T-cell (primary cell): ENCODE data around the gene RAB10. TPM values are rescaled to one million over a fixed set of nuclear protein-coding genes. Genes with fewer than 3 reads are reported as not detected.
"Not testable (repeated sequence)": the region's sequence is repeated elsewhere in the genome, so short reads cannot be mapped to it uniquely, and the experiment has no call there.

Source experiments
- ATAC-seq, 4 experiments: fragments of 200-7000 bp in 3 of 4; fragments of 150-1000 bp in 1 of 4; cut with Tn5 transposase; replicated peaks in 1 of 4; 1 replicate in 3 of 4; 2 replicates in 1 of 4; pipeline ENCODE4 v1.10.0; 2021; ENCODE audit warnings: moderate library complexity in 3 of 4, mild to moderate bottlenecking in 2 of 4, moderate number of reproducible peaks in 1 of 4
- CTCF ChIA-PET, 2 donors: fragments of 300-600 bp; sonication (Branson Sonifier 250); formaldehyde crosslinking; loops; one replicate each; lab custom pipeline; 2022; ENCODE audit warnings: antibody characterized with exemption in 2 of 2; lab: Charles Lee
- POLR2A ChIA-PET, 2 donors: fragments of 300-600 bp; sonication (Branson Sonifier 250); formaldehyde crosslinking; loops; one replicate each; lab custom pipeline; 2022; ENCODE audit warnings: antibody characterized with exemption in 2 of 2; lab: Charles Lee
- DNase-seq, 35 experiments: peaks; one replicate each; pipeline versions ENCODE4 v3.0.0 to v3.0.0-alpha.2; 2013 to 2023
- H3K27ac ChIP-seq: one replicate; pipeline ENCODE4 v1.5.1; 2013; ENCODE audit warnings: low read length
- H3K27me3 ChIP-seq, 2 experiments: replicated peaks in 1 of 2; 1 replicate in 1 of 2; 2 replicates in 1 of 2; pipeline versions ENCODE4 v1.6.1 to v1.7.0; 2013; ENCODE audit warnings: low read length in 1 of 2, mixed read lengths in 1 of 2; ENCODE audit not compliant: control insufficient read depth in 2 of 2, insufficient read depth in 2 of 2; ENCODE audit errors: extremely low read depth in 1 of 2
- H3K36me3 ChIP-seq, 2 donors: 1 replicate in 1 of 2; 2 replicates in 1 of 2; pipeline versions ENCODE4 v1.6.1 to v1.7.0; 2013; ENCODE audit warnings: low read length in 1 of 2; ENCODE audit not compliant: control insufficient read depth in 2 of 2, insufficient read depth in 1 of 2; ENCODE audit errors: extremely low read depth in 1 of 2
- H3K4me1 ChIP-seq, 2 experiments: 1 replicate in 1 of 2; 2 replicates in 1 of 2; pipeline versions ENCODE4 v1.6.1 to v1.7.0; 2013; ENCODE audit warnings: low read length in 2 of 2, mixed read lengths in 1 of 2; ENCODE audit not compliant: insufficient read depth in 2 of 2, control insufficient read depth in 1 of 2; ENCODE audit errors: extremely low read depth in 1 of 2
- H3K4me3 ChIP-seq, 2 donors: 1 replicate in 1 of 2; 2 replicates in 1 of 2; pipeline versions ENCODE4 v1.5.1 to v1.7.0; 2013; ENCODE audit warnings: mild to moderate bottlenecking in 2 of 2, low read length in 1 of 2, moderate library complexity in 1 of 2; ENCODE audit not compliant: control insufficient read depth in 1 of 2; ENCODE audit errors: extremely low read depth in 1 of 2
- H3K9me3 ChIP-seq: 2 replicates; pipeline ENCODE4 v1.7.0; 2013
- H3K27ac Mint-ChIP-seq, 2 donors: one replicate each; pipeline ENCODE4 v1.8.0; 2020 to 2021; ENCODE audit warnings: mild to moderate bottlenecking in 2 of 2, mixed read lengths in 2 of 2
- H3K27me3 Mint-ChIP-seq, 2 donors: one replicate each; pipeline ENCODE4 v1.8.0; 2021 to 2022; ENCODE audit warnings: mixed read lengths in 2 of 2
- H3K36me3 Mint-ChIP-seq: one replicate; pipeline ENCODE4 v1.8.0; 2021; ENCODE audit warnings: mixed read lengths
- H3K4me1 Mint-ChIP-seq, 3 donors: one replicate each; pipeline ENCODE4 v1.8.0; 2020 to 2022; ENCODE audit warnings: mixed read lengths in 3 of 3, mild to moderate bottlenecking in 1 of 3
- H3K4me3 Mint-ChIP-seq, 3 donors: one replicate each; pipeline ENCODE4 v1.8.0; 2020 to 2022; ENCODE audit warnings: mild to moderate bottlenecking in 3 of 3, mixed read lengths in 3 of 3, moderate library complexity in 3 of 3
- H3K9me3 Mint-ChIP-seq, 3 donors: one replicate each; pipeline ENCODE4 v1.8.0; 2020 to 2022; ENCODE audit warnings: mixed read lengths in 3 of 3
- WGBS: methylation state at CpG from one replicate; pipeline ENCODE4 v1.1.5; 2013; ENCODE audit warnings: missing lambda C conversion rate; ENCODE audit not compliant: insufficient coverage; 5-methylcytosine and 5-hydroxymethylcytosine counted together
- total RNA-seq, 35 experiments: library from RNA in 6 of 35; stranded (reverse) in 6 of 35; fragments of 120-200 nt in 1 of 35; gene quantifications; one replicate each; pipeline versions ENCODE4 v1.2.1 to v1.2.4 and lab custom pipeline; 2013 to 2026

RAB10 gene
- total RNA-seq, 5 donors from 2014 or later (not counting 1 experiment from before 2014, with no cell fraction given): 35.0 to 78.7 (median 71.2) TPM

DNA sequence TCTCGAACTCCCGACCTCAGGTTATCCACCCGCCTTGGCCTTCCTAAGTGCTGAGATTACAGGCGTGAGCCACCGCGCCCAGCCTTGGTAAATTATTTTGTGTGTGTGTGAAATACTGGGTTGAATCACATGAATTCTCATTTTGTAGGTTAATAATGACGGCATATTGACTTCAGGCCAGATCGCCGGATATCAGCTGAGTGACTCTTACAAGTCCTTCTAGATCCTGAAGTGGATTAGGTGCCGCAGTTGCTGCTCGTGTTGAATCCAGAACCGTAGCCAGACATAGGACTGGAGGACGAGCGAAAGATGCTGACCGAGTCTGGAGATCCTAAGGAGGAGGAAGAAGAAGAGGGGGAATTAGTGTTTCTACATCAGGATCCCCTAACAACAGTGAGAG, 39.4 kb upstream of the RAB10 start:
- no peaks in the 10 kb centered on the region for H3K27me3 ChIP-seq
- H3K4me3 ChIP-seq: no peak overlapping the region
- no peak overlapping the region for H3K4me3 Mint-ChIP-seq
- DNase-seq (no peak), ATAC-seq (no peak)
- H3K36me3 ChIP-seq: no peaks in the 10 kb centered on the region
- peaks cover 7 to 18% (median 17%) of the 10 kb centered on the region in 3 donors for H3K4me1 Mint-ChIP-seq
- no peak overlapping the region for H3K27ac Mint-ChIP-seq
- H3K27me3 Mint-ChIP-seq: peaks cover 0 to 1% of the 10 kb centered on the region in 2 donors
- H3K9me3 Mint-ChIP-seq: no peaks in the 10 kb centered on the region
- H3K27ac ChIP-seq: no peak overlapping the region
- 98% methylated on average over 10 of the region's 15 CpGs for WGBS
- H3K9me3 ChIP-seq: no peaks in the 10 kb centered on the region
- H3K4me1 ChIP-seq: peaks cover 0 to 5% of the 10 kb centered on the region in 2 experiments
- POLR2A ChIA-PET: interaction anchor here in 1 of 2 donors (0.6 to 0.7 kb wide), 2 partner anchors 40 to 99 kb away, joined by 3 to 6 read pairs; partner anchors contain the start of gene RAB10
- no peaks in the 10 kb centered on the region for H3K36me3 Mint-ChIP-seq
- CTCF ChIA-PET: no interaction called here

DNA sequence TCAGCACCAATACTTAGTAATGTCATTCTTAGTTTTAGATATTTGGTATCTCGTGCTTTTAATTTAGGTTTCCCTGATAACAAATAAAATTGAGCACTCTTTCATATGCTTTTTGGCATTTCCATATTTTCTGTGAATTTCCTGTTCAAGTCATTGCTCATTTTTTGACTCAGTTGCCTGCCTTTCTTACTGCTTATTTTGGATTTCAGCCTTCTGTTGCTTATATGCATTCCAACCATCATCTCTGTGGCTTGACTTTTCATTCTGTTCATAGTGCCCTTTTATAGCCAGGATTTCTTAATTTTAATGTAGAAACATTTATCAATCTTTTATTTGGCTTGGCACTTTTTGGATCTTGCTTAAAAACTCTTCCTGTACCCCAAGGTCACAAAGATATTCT, 37.0 kb upstream of the RAB10 start:
- H3K27ac Mint-ChIP-seq: no peak overlapping the region
- POLR2A ChIA-PET: no interaction called here
- ATAC-seq: no peak

DNA sequence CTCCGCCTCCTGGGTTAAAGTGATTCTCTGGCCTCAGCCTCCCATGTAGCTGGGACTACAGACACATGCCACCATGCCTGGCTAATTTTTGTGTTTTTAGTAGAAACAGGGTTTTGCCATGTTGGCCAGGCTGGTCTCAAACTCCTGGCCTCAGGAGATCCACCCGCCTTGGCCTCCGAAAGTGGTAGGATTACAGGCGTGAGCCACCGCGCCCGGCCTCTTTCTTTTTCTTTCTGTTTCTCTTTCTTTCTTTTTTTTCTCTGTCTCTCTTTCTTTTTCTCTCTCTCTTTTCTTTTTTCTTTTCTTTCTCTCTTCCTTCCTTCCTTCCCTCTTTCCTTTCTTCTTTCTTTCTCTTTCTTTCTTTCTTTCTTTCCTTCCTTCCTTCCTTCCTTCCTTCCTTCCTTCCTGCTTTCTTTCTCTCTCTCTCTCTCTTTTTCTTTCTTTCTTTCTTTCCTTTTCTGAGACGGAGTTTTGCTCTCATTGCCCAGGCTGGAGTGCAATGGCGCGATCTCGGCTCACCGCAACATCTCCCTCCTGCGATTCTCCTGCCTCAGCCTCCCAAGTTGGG, 35.0 kb upstream of the RAB10 start:
- H3K4me3 Mint-ChIP-seq, H3K9me3 Mint-ChIP-seq, H3K27ac ChIP-seq, H3K4me3 ChIP-seq, H3K27ac Mint-ChIP-seq, H3K27me3 Mint-ChIP-seq, H3K4me1 Mint-ChIP-seq, H3K4me1 ChIP-seq, H3K27me3 ChIP-seq, H3K9me3 ChIP-seq, CTCF ChIA-PET, H3K36me3 Mint-ChIP-seq, POLR2A ChIA-PET, ATAC-seq, H3K36me3 ChIP-seq, DNase-seq: not testable (repeated sequence)
- WGBS: 82% methylated on average over 5 of the region's 13 CpGs

More for the DNA sequence above, 37.0 kb upstream of the RAB10 start:
- DNase-seq: no peak
- no peak overlapping the region for H3K4me3 Mint-ChIP-seq
- no CpG with 5 or more reads among the region's 1 CpG for WGBS
- Histone ChIP-seq H3K4me1 (no peaks in the 10 kb centered on the region), H3K9me3 (no peaks in the 10 kb centered on the region), H3K27ac (no peak overlapping the region), H3K4me3 (no peak overlapping the region), H3K36me3 (no peaks in the 10 kb centered on the region), H3K27me3 (peaks cover 0 to 3% of the 10 kb centered on the region in 2 experiments)
- H3K36me3 Mint-ChIP-seq: no peaks in the 10 kb centered on the region
- CTCF ChIA-PET: no interaction called here
- H3K27me3 Mint-ChIP-seq: peaks cover 0 to 2% of the 10 kb centered on the region in 2 donors
- peaks cover 4 to 10% (median 6%) of the 10 kb centered on the region in 3 donors for H3K4me1 Mint-ChIP-seq
- H3K9me3 Mint-ChIP-seq: no peaks in the 10 kb centered on the region

- POLR2A ChIA-PET: interaction anchor here in 1 of 2 donors (0.6 kb wide), 1 partner anchor 141 kb away, joined by 7 read pairs; no protein-coding TSS in a partner anchor
- H3K4me3 ChIP-seq, H3K27ac Mint-ChIP-seq, DNase-seq, H3K4me1 Mint-ChIP-seq, H3K9me3 ChIP-seq, H3K4me3 Mint-ChIP-seq, CTCF ChIA-PET, H3K27me3 Mint-ChIP-seq, H3K36me3 ChIP-seq, H3K9me3 Mint-ChIP-seq, ATAC-seq, H3K27me3 ChIP-seq, H3K4me1 ChIP-seq, H3K36me3 Mint-ChIP-seq, H3K27ac ChIP-seq: not testable (repeated sequence)
- WGBS: 86% methylated on average over 7 of the region's 7 CpGs
Observed at GRCh38 chr2:25999406-25999805, 34.5 kb upstream of the RAB10 start.

- ChIA-PET CTCF (interaction anchor here in 1 of 2 donors (0.9 kb wide), 1 partner anchor 9 kb away, joined by 3 read pairs; no protein-coding TSS in a partner anchor), POLR2A (interaction anchor here in 1 of 2 donors (0.6 to 0.7 kb wide), 2 partner anchors 23 to 95 kb away, joined by 4 read pairs; no protein-coding TSS in a partner anchor)
- Histone ChIP-seq H3K36me3 (no peaks in the 10 kb centered on the region), H3K4me1 (no peaks in the 10 kb centered on the region), H3K27ac (no peak overlapping the region), H3K27me3 (peaks cover 0 to 9% of the 10 kb centered on the region in 2 experiments), H3K4me3 (no peak overlapping the region), H3K9me3 (no peaks in the 10 kb centered on the region)
- Mint-ChIP-seq H3K4me1 (no peaks in the 10 kb centered on the region), H3K9me3 (no peaks in the 10 kb centered on the region), H3K36me3 (no peaks in the 10 kb centered on the region), H3K4me3 (no peak overlapping the region), H3K27me3 (peaks cover 0 to 2% of the 10 kb centered on the region in 2 donors), H3K27ac (no peak overlapping the region)
- 89% methylated on average over 3 of the region's 5 CpGs for WGBS
- no peak for DNase-seq
- no peak for ATAC-seq
Observed at GRCh38 chr2:26000561-26001082, 33.3 kb upstream of the RAB10 start.

DNA sequence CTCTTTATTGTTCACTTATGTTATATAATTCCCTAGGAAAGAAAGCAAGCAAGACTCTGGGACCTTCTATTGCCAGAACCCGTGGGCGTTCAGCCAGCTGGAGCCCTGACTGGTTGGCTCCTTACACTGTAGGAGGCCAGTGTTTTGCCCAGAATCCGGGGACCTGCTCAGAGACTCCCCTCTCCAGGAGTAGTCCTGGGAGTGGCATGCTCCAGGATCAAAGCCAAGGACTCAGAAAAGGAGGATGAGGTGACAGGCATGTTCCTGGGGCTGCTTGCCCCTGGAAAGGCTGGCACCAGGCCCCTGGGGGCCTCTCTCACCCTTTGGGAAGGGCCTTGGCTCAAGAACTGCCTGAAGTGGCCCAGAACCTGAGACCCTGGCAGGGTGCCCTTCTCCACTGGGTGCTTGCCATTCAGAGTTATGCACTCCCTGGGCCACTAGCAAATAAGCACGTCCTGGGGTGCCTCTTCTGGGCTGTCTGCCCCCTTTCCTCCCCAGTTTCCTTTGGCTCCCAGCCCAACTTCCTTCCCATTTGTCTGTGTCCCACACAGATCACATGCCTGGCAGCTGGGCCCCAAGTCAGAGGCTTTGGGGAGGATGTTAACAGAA, 32.0 kb upstream of the RAB10 start:
- H3K4me3 ChIP-seq: no peak overlapping the region
- H3K9me3 Mint-ChIP-seq: no peaks in the 10 kb centered on the region
- H3K27me3 ChIP-seq: peaks cover 0 to 9% of the 10 kb centered on the region in 2 experiments
- H3K36me3 Mint-ChIP-seq: no peaks in the 10 kb centered on the region
- no peaks in the 10 kb centered on the region for H3K4me1 Mint-ChIP-seq
- peaks cover 0 to 2% of the 10 kb centered on the region in 2 donors for H3K27me3 Mint-ChIP-seq
- H3K27ac ChIP-seq: no peak overlapping the region
- H3K4me3 Mint-ChIP-seq: no peak overlapping the region
- DNase-seq: no peak
- H3K36me3 ChIP-seq: no peaks in the 10 kb centered on the region
- ATAC-seq: no peak
- 100% methylated on average over 2 of the region's 4 CpGs for WGBS
- POLR2A ChIA-PET: no interaction called here
- CTCF ChIA-PET: no interaction called here
- no peaks in the 10 kb centered on the region for H3K9me3 ChIP-seq
- no peak overlapping the region for H3K27ac Mint-ChIP-seq
- no peaks in the 10 kb centered on the region for H3K4me1 ChIP-seq
